ENCODE results near the gene COL4A2. TPM values are rescaled to one million over a fixed set of nuclear protein-coding genes. Genes with fewer than 3 reads are reported as not detected.

The COL4A2 gene
- total RNA-seq, 1 donor from 2014 or later = 120 TPM

DNA sequence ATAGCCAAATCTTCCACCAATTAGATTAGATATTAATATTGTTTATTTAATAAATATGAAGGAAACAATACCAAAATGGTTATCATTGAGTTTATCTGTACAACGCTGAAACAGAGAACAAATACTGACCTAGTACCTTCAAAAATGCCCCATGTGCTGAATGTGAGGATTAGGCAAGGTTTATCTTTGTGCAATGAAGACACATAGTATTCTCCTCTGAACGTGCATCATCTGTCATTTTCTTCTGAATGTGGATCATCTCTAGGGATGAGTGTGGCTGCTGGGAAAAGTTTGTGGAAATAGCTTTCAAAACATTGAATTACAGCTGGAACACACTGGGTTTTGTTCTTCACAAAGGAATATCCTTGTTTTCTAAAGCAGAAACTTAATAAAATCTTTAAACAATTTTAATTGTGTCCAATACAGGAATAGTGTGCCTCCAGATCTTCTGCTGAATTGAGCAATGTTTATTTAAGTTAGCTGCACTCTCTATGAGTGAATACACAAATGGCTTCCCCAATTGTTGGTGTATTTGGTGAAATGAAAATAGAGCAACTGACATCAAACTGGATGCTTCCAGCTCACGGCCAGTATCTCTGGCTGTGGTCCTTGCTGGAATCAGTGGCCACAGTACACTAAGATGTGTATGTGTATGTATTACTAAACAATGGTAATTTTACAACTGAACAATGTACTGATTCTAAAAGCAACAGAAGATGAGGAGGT lies 6.8 kb upstream of the COL4A2 start:
- H3K27me3 Mint-ChIP-seq = peaks cover 64% of the 10 kb centered on the region
- H3K4me3 Mint-ChIP-seq (ENCODE audit: low read depth) = no peak overlapping the region
- peaks cover 9% of the 10 kb centered on the region for H3K36me3 Mint-ChIP-seq (ENCODE audit: insufficient read depth)
- DNase-seq (ENCODE audit: low spot score, unreplicated experiment) = no peak
- peaks cover 23% of the 10 kb centered on the region for H3K4me1 Mint-ChIP-seq (ENCODE audit: low read depth)
- TF ChIP-seq, protein P1, sequence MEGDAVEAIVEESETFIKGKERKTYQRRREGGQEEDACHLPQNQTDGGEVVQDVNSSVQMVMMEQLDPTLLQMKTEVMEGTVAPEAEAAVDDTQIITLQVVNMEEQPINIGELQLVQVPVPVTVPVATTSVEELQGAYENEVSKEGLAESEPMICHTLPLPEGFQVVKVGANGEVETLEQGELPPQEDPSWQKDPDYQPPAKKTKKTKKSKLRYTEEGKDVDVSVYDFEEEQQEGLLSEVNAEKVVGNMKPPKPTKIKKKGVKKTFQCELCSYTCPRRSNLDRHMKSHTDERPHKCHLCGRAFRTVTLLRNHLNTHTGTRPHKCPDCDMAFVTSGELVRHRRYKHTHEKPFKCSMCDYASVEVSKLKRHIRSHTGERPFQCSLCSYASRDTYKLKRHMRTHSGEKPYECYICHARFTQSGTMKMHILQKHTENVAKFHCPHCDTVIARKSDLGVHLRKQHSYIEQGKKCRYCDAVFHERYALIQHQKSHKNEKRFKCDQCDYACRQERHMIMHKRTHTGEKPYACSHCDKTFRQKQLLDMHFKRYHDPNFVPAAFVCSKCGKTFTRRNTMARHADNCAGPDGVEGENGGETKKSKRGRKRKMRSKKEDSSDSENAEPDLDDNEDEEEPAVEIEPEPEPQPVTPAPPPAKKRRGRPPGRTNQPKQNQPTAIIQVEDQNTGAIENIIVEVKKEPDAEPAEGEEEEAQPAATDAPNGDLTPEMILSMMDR (IDR thresholded peaks at IDR 0.05; ENCODE audit: unreplicated experiment) = no peak
- no peak overlapping the region for H3K27ac Mint-ChIP-seq
- no peaks in the 10 kb centered on the region for H3K9me3 Mint-ChIP-seq (ENCODE audit: low read depth)

DNA sequence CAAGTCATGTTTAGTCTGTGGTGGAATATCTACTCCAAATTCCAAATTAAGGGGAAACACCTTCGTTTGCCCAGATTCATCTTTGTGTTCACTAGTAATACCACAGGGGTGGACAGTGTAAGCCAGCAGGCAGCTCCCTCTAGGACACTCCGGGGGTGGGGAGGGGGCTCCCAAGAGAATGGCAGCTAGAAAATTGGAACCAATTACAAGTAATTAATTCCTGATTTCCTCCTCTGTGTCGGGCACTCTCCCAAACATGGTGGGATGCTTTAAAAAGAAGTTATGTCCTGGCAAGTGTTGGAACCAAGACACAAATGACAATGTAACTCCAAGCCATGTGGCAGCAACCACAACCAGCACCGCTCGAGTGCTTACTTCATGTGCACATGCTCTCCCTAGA lies 6.0 kb upstream of the COL4A2 start:
- Mint-ChIP-seq H3K9me3 (ENCODE audit: low read depth) (no peaks in the 10 kb centered on the region), H3K36me3 (ENCODE audit: insufficient read depth) (peaks cover 9% of the 10 kb centered on the region), H3K4me3 (ENCODE audit: low read depth) (no peak overlapping the region), H3K4me1 (ENCODE audit: low read depth) (peaks cover 31% of the 10 kb centered on the region), H3K27ac (no peak overlapping the region), H3K27me3 (peaks cover 65% of the 10 kb centered on the region)
- no peak for DNase-seq (ENCODE audit: low spot score, unreplicated experiment)
- TF ChIP-seq, protein P1 (IDR thresholded peaks at IDR 0.05; ENCODE audit: unreplicated experiment) = no peak

DNA sequence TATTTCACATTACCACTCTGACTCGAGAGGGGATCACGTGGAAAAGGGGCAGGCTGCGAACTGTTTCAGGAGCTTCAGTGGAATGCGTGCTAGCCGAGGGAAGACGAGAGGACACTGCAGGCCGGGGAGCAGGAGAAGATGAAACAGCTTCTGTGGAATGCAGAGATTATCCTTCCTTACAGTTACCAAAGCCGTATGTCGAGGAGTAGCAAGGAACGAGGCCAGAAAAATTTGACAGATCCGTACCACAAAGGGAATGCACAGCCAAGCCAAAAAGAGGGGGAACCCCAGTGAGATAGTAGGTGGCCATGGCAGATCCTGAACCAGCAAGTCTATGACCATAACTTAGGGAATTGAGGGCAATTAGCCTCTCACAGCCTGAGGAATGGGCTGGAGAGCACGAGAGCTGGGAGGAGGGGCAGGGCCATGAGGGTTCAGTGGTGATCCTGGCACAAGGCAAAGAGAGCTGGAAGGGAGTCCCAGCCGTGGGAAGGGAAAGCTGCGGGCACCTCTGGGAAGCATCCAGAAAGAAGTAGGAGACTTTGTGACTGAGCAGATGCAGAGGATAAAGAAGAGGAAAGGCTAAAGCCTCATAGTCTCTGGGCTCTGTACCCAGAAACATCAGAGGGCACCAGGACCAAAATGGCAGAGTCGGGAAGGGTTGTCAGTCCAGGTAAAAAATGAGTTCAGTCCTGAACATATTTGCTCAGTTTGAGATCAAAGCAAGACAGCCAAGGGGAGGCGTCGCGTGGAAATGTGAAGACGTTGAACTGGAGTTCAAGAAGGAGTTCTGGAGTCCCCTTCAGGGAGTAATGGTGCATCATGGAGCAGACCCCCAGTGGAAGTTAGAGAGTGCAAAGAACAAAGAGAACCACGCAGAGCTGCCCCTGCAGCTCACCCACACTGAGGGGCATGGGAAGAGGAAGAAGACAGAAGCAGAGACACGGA lies 5.2 kb upstream of the COL4A2 start:
- Mint-ChIP-seq H3K27me3 (peaks cover 65% of the 10 kb centered on the region), H3K27ac (no peak overlapping the region), H3K4me3 (ENCODE audit: low read depth) (no peak overlapping the region)

DNA sequence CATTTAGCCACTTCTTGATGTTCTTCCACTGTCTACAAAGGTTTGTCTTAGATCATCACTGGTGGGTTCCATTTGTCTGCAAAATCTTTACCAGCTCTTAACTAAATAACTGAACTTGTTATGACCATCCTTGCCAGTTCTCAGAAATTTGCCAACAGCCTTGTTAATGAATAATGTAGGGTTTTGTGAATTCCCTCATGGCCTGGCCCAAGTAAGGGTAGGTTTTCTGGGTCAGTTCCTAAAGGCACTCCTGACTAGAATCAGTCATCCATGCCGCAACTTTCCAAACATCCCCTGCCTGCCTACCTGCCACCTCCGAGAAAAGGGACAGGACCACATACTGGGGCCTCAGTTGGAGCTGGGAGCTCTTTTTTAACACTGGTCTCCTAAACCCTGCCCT lies 4.1 kb upstream of the COL4A2 start:
- no peak for DNase-seq (ENCODE audit: low spot score, unreplicated experiment)
- peaks cover 29% of the 10 kb centered on the region for H3K4me1 Mint-ChIP-seq (ENCODE audit: low read depth)
- H3K27ac Mint-ChIP-seq = no peak overlapping the region
- H3K36me3 Mint-ChIP-seq (ENCODE audit: insufficient read depth) = peaks cover 9% of the 10 kb centered on the region
- H3K4me3 Mint-ChIP-seq (ENCODE audit: low read depth) = no peak overlapping the region
- peaks cover 62% of the 10 kb centered on the region for H3K27me3 Mint-ChIP-seq
- TF ChIP-seq, protein P1 (IDR thresholded peaks at IDR 0.05; ENCODE audit: unreplicated experiment) = no peak
- H3K9me3 Mint-ChIP-seq (ENCODE audit: low read depth) = no peaks in the 10 kb centered on the region

More for the DNA sequence above, 5.2 kb upstream of the COL4A2 start:
- Mint-ChIP-seq H3K36me3 (ENCODE audit: insufficient read depth) (peaks cover 9% of the 10 kb centered on the region), H3K4me1 (ENCODE audit: low read depth) (peaks cover 31% of the 10 kb centered on the region), H3K9me3 (ENCODE audit: low read depth) (no peaks in the 10 kb centered on the region)
- no peak for DNase-seq (ENCODE audit: low spot score, unreplicated experiment)
- TF ChIP-seq, protein P1 (IDR thresholded peaks at IDR 0.05; ENCODE audit: unreplicated experiment) = no peak

GRCh38 chr13:110303644-110304043 lies 3.4 kb upstream of the COL4A2 start:
- H3K4me3 Mint-ChIP-seq (ENCODE audit: low read depth) = no peak overlapping the region
- peaks cover 32% of the 10 kb centered on the region for H3K4me1 Mint-ChIP-seq (ENCODE audit: low read depth)
- no peaks in the 10 kb centered on the region for H3K9me3 Mint-ChIP-seq (ENCODE audit: low read depth)
- H3K27ac Mint-ChIP-seq = no peak overlapping the region
- H3K27me3 Mint-ChIP-seq = peaks cover 57% of the 10 kb centered on the region
- DNase-seq (ENCODE audit: low spot score, unreplicated experiment) = no peak
- peaks cover 9% of the 10 kb centered on the region for H3K36me3 Mint-ChIP-seq (ENCODE audit: insufficient read depth)
- TF ChIP-seq, protein P1 (IDR thresholded peaks at IDR 0.05; ENCODE audit: unreplicated experiment) = no peak
